D341Med (cell line): ENCODE data around the gene GALE.
"Not testable (repeated sequence)": the region's sequence is repeated elsewhere in the genome, so short reads cannot be mapped to it uniquely, and the experiment has no call there.

Source experiments
- DNase-seq: peaks from one replicate; pipeline ENCODE4 v3.0.0; 2012; ENCODE audit warnings: low spot score

The GALE gene

DNA sequence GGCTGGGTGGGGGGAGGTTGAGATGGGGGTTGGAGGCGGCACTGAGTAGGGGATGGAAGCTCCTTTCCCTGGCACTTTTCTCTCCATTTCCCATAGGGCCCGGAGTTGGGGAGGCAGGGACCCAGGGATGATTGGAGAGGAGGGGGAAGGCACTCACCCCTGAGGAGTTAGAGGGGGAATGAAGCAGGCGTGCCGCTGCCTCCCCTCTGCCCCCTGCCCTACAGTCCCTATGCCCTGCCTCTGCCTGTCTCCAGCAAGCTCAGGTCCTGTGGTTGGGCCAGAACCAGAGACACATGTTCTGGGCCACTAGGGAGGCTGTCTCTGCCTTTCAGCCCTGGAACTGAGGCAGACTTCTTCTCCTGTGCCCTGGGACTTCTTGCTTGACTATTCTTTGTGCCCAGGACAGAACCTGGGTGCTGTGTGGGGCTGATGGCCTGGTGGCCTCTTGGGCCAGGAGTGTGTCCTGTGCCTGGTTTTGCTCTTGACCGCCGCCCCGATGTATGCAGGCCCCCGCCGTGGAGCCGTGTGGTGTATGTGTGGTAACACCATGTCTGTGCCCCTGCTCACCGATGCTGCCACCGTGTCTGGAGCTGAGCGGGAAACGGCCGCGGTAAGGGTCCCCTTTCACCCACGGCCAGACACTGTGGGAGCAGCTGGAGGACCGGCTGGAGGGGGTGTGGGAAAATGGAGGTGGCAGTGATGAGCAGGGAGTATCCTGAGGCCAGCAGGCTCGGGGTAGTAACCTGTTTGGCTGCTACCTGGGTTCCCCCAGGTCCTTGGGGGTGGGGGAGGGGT lies 8.2 kb downstream of the GALE start:
- DNase-seq: no peak

- peak; percentile 57 for DNase-seq
Observed at GRCh38 chr1:23791516-23792047, 9.0 kb downstream of the GALE start.

- DNase-seq: peak; percentile 92
Observed at GRCh38 chr1:23790696-23791515, 9.6 kb downstream of the GALE start, which contains the start of gene LYPLA2. Gene LYPLA2, plus strand, starts transcription at chr1:23791145. Its CDS starts 1,538 bp downstream, at chr1:23792683.

- no peak for DNase-seq
Observed at GRCh38 chr1:23788695-23789094, 11.9 kb downstream of the GALE start.

GRCh38 chr1:23787701-23788100 lies 12.9 kb downstream of the GALE start:
- DNase-seq: no peak

DNA sequence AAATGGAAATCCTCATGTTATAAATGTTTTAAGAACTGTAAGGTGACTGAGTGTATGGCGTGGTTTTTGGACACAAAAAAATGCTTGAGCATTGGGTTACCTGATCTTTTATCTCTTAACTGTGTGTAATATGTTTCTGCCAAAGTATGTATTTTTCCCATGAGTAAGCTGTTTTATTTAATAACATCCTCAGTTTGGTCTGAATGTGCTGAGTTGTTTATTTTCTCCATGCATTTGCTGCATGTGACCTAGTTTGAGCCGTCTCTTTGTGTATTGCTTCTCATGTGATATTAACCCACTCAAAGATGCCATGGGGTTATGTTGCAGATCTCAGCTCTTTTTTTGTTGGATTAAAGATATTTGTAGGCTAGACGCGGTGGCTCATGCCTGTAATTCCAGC lies 15.7 kb downstream of the GALE start:
- DNase-seq: no peak

DNA sequence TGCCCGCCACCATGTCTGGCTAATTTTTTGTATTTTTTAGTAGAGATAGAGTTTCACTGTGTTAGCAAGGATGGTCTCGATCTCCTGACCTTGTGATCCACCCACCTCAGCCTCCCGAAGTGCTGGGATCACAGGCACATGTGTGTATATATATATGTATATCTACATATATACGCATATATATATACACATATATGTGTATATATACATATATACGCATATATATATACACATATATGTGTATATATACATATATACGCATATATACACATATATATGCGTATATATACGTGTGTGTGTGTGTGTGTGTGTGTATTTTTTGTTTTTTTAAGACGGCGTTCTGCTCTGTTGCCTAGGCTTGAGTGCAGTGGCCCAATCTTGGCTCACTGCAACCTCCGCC lies 17.4 kb downstream of the GALE start:
- not testable (repeated sequence) for DNase-seq

GRCh38 chr1:23779826-23780371 lies 20.7 kb downstream of the GALE start:
- no peak for DNase-seq

GRCh38 chr1:23777979-23778814 lies 22.4 kb downstream of the GALE start, which contains the start of gene PITHD1:
Gene PITHD1, plus strand, starts transcription at chr1:23778418. Its CDS starts 98 bp downstream, at chr1:23778516.
- DNase-seq: peak; percentile 97

DNA sequence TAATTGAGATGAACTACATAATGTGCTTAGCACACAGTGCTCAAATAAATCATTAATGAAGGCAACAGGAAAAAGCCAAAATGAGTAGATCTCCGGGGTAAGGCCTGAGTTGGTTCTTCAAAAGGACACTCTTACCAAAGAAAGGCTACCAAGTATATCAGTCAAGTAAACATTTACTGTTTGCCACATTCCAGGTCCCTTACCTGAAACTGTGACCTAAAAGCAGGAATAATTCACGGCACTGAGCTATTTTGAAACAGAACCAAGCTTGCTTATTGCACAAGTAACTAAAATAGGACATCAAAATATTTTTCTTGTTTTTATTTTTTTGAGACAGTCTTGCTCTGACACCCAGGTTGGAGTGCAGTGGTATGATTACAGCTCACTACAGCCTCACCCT lies 24.3 kb downstream of the GALE start:
- DNase-seq: no peak

DNA sequence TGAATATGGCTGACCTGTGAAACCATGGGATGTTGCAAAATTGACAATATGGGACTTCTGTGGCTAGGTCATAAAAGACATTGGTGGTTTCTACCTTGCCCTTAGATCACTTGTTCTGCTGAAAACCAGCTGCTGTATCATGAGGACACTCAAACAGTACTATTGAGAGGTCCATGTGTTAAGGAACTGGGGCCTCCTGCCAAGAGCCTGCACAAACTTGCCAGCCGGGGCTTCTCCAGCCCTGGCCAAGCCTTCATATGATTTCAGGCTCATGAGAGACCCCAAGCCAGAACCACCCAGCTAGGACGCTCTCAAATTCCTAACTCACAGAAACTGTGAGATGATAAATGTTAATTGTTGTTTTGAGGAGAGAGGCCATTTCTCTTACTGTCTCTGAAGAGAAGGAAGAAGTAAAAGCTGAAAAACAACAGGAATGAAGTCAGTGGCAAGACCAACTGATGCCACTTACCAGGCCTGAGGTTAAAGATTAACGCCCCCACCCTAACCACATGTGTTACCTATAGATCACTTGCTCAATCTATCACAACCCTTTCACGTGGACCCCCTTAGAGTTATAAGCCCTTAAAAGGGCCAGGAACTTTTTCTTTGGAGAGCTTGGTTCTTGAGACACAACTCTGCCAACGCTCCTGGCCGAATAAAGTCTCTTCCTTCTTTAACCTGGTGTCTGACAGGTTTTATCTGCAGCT lies 26.2 kb downstream of the GALE start:
- no peak for DNase-seq

DNA sequence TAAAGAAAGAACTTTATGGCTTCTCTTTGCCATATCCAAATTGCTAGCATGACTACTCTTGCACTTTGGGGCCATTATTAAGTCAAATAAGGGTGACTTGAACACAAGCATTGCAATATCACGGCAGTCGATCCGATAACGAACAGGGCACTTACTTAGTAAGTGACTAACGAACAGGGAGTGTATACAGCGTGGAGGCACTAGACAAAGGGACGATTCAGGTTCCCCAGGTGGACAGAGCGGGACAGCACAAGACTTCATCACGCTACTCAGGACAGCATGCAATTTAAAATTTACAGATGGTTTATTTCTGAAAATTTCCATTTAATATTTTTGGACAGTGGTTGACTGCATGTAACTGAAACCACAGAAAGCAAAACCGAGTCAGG lies 27.7 kb downstream of the GALE start:
- DNase-seq: no peak

DNA sequence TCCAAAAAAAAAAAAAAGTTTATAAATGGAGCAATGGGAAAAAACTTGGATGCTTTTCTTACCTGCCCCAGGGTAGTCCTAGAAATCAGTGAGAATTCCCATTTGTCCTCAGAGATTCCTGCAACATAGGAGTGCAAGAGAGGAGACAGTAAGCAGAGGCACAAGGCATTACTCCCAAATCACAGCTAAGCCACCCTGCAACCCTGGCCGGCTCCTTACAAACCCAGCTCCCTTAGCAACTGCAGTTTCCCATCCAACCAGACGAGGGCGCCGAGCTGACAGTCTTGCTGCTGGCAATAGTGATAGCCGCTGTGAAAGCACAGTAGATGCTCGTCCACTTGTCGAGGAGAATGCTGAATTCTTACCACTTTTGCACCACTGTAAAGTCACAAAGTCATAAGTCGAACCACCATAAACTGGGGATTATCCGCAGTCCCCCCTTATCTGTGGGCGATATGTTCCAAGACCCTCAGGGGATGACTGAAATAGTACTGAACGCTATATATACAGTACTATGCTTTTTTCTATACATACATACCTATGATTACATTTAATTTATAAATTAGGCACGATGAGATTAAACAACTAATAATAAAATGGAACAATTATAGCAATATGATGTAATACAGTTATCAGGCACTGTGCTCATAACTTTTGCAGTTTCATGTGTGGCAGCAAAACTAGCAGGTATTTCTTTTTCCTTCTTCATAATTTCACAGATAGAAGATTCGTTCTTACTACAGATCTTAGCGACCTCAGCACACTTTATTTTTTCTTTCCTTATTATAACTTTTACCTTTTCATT lies 28.3 kb downstream of the GALE start:
- peak; percentile 82 for DNase-seq

DNA sequence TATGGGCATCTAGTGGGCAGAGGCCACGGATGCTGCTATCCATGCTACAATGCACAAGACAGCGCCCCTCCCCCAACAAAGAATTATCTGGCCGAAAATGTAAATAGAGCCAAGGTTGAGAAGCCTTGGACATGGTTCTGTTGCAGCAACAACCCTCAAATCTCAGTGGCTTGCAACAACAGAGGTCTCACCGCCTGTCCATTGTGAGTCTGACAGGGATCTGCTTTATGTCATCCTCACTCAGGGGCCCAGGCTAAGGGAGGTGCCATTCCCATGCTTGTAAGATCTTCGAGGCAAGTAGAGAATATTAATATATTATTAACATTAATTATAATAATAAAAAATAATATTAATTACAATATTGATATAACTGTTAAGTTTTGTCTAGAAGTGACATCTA lies 31.8 kb downstream of the GALE start:
- no peak for DNase-seq

GRCh38 chr1:23763041-23763577 lies 37.4 kb downstream of the GALE start:
- DNase-seq: no peak

GRCh38 chr1:23759277-23759676 lies 41.3 kb downstream of the GALE start:
- DNase-seq: no peak

GRCh38 chr1:23757812-23758211 lies 42.7 kb downstream of the GALE start:
- no peak for DNase-seq

GRCh38 chr1:23756676-23757075 lies 43.9 kb downstream of the GALE start:
- no peak for DNase-seq

GRCh38 chr1:23752909-23753308 lies 47.6 kb downstream of the GALE start:
- DNase-seq: no peak

DNA sequence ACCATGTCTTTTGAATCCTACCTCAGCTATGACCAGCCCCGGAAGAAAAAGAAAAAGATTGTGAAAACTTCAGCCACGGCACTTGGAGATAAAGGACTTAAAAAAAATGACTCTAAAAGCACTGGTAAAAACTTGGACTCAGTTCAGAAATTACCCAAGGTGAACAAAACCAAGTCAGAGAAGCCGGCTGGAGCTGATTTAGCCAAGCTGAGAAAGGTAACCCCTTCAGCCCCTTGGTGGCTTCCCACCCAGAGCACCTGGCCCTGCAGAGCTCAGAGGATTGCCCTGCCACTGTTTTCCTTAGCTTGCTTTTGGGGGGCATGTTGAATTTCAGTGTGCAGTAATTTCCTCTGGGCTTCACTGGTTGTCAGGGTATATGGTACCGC lies 48.7 kb downstream of the GALE start:
- DNase-seq: no peak
